HG02973 (cell line): ENCODE data around the gene GPR78.

ENCODE experiments used
- ATAC-seq: cut with Tn5 transposase; IDR thresholded peaks from one replicate; pipeline ENCODE4 v1.9.1; 2021; ENCODE audit warnings: moderate library complexity; ENCODE audit not compliant: unreplicated experiment

Gene GPR78

DNA sequence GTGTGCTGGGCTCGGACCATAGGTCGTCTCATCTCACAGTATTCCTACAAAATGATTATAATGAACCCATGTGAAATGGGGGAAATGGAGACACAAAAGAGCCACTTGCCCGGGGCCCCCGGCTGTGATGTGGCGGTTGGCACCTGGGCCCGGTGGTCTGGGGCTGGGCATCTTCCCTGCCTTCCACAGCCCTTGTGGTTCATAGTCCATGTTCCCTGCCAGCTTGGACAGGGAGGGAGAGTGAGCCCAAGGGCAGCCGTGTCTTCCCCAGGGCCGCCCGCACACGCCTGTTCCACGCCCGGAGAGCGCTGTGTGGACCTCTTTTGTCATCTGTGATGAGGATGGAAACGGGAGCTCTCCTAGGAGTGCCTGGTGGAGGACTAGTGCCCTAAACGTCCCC, 17.6 kb downstream of the GPR78 start:
- no peak for ATAC-seq

DNA sequence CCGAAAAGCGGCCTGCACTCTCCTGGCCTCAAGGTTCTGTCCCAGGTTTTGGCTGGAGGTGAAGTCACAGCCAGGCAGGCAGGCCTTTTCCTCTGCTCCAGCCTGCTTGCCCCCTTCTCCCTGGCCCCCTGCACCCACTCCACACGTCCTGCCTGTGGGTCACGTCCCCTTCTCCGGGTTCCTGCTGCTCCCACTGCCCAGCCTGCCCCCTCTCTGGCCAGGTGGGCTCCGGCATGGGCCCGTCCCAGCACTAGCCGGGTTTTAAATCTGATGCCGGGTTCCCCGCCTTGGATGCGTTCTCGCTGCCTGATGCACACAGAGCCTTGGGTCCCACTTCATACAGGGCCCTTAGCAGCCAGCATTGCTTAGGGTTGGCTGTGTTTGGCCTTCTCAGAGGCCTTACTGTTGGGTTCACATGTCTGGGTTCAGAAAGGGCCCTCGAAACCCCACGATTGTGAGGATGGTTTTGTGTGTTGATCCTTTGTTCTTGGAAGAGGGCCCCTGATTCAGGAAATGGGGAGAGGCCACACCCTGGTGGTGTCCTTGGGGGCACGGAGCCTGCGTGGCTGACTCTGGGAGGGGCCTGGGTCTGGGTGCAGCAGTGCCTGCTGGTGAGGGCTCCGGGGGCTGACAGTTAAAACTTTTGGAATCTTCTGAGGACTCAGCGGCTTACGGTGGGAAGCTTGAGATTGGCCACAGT, 18.3 kb downstream of the GPR78 start:
- no peak for ATAC-seq

DNA sequence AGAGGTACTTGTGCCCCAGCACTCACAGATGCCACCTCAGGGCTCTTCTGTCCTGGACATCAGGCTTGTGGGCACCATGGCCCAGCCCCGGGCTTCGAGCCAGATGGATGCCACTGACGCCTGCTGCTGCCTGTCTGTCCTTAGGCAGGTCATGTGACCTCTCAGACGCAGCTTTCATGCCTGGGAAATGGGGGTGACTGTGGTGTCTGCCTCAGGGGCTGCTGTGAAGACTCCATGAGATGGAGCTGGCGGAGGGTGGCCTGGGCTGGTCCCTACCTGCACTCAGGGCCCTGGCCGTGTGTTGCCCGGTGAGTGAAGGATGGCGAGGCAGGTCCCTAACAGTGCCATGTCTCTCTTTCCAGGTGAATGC, 18.9 kb downstream of the GPR78 start:
- no peak for ATAC-seq

DNA sequence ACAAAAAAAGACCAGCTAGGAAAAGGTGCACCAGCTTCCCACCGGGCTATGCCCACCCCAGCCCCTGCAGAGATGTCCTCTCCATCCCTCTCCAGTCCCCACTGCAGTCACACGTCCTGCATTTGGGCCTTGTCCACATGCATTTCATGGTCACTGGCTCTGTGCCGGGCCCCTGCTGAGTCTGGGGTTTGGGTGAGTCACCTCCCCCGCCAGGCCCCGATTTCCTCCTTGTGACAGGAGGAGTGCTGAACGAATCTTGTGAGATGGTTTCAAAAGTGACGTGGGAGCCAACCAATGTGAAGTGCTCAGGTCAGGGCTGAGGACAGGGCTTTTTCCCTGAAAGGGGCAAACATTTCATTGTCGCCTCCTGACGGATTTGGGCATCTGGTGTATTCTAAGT, 19.5 kb downstream of the GPR78 start:
- no peak for ATAC-seq

DNA sequence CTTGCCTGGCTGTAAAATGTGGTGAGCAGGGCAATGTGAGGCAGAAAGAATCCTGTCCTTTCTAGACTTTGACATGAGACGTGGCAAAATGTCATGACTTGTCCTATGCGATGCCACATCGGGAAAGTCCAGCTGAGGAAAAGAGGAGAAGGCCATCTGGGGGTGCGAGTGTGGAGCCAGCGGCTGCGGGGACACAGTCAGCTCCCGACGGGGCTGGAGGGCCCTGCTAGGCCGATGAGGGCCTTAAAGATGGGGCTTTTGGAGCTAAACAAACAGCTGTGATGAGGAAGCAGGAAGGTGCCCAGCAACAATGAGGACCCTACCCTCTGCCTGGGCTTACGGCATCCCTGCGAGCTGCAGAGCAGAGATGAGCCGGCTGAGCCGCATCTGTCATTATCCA, 20.1 kb downstream of the GPR78 start:
- no peak for ATAC-seq

DNA sequence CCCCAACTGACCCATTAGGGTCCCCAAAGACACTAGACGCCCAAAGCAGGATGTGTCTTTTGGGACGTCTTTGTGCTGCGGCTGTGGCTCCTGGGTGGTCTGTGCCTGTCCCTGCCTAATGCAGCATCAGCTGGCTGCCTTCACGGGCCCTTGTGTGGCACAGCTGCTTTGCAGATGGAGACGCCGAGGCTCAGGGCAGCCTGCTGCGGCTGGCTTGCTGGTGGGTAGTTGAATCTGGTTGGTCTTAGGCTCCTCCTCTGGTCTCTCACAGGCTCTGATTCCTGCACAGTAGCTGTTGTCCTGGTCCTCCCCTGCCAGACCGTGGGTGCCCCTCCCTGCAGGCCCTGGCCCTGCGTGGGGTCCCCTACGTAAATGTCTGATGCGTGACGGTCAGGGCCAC, 20.5 kb downstream of the GPR78 start:
- no peak for ATAC-seq

DNA sequence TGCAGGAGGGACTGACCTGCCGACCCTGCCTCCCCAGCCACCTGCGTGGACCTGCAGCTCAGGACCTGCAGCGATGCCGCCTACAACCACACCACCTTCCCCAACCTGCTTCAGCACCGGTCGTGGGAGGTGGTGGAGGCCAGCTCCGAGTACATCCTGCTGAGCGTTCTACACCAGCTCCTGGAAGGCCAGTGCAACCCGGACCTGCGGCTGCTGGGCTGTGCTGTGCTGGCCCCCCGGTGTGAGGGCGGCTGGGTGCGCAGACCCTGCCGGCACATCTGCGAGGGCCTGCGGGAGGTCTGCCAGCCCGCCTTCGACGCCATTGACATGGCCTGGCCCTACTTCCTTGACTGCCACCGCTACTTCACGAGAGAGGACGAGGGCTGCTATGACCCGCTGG, 20.9 kb downstream of the GPR78 start:
- no peak for ATAC-seq

DNA sequence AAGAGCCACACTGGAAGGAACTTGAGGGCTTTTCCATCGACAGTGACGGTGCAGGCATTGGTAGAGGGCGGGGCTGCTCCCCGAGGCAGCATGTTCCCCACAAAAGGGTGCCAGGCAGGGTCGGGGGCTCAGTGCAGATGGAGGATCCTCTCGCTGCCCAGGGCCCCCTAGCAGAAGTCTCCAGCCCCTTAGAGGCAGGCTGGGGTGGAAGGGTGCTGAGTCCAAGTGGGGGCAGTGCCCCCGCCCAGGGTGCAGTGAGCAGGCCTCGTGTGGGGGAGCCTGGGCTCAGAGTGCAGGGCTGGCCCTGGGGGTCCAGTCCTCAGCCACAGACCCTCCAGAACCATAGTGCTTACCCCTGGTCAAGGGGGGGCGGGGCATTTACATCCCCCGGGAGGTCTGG, 21.4 kb downstream of the GPR78 start:
- no peak for ATAC-seq

DNA sequence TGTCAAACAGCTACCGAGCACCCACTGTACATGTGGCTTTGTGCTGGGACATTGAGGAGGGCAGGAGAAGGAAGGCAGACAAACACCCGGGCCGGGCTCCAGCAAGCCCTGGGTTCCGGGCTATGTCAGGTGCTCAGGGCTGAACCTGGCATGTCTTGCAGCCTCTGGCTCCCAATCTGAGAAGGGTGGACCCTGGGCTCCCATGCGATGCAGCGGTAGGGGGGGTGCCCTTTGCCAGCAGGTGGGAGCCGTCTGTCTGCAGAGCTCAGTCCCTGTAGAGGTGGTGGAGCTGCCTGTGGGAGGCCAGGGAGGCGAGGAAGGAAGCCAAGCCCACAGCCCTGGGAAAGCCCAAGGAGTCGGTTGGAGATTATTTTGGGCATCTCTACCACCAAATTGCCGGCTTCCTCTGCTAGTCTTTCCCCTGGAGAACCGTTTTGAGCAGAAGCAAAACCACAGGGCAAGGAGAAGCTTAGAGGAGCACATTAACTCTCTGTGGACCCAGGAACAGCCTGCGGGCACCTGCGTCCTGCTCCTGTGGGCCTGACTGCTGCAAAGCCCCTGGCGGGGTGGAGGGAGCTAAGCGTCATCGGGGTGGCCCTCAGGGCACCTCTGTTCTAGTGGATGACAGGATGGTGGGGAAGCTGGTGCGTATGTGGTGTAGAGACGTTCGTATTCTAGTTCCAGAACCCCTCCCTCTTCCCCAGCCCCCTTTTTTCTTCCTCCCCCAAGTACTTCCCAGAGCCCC, 22.7 kb downstream of the GPR78 start:
- ATAC-seq = no peak

DNA sequence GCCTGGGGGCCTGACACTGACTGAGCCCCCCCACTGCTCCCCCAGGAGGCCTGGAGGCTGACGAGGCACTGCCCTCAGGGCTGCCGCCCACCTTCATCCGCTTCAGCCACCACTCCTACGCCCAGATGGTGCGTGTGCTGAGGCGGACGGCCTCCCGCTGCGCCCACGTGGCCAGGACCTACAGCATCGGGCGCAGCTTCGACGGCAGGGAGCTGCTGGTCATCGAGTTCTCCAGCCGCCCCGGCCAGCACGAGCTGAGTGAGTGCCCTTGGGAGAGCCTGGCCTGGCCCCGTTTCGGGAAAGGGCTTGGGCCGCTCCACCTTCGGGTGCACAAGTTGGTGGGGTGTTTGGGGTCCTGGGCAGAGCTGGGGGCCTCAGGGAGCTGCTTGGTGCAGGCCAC, 23.7 kb downstream of the GPR78 start:
- ATAC-seq = no peak

DNA sequence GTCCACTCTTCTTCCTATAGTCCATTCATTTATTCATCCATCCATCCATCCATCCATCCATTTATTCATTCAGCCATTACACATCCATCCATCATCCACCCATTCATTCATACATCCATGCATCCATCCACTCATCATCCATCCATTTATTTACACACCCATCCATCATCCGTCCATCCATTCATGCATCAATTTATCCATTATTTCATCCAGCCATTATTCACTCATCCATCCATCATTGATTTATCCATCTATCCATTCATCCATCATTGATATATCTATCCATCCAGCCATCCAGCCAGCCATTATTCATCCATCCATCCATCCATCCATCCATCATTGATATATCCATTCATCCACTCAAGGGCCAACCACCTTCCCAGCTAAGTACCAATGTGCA, 25.1 kb downstream of the GPR78 start:
- ATAC-seq = no peak

DNA sequence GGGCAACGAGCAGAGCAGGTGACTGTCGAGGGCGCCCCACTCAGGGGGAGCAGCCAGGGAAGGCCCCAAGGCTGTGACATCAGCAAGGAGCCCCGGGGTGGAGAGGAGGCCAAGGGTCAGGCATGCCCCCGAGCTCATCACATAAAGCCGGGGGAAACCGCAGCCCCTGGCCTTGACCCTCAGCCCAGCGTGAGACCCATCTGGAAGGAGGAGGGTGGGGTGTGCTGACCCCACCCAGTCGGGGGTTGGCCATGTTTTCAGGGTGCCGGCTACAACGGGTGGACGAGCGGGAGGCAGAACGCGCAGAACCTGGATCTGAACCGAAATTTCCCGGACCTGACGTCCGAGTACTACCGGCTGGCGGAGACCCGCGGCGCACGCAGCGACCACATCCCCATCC, 26.3 kb downstream of the GPR78 start:
- no peak for ATAC-seq

DNA sequence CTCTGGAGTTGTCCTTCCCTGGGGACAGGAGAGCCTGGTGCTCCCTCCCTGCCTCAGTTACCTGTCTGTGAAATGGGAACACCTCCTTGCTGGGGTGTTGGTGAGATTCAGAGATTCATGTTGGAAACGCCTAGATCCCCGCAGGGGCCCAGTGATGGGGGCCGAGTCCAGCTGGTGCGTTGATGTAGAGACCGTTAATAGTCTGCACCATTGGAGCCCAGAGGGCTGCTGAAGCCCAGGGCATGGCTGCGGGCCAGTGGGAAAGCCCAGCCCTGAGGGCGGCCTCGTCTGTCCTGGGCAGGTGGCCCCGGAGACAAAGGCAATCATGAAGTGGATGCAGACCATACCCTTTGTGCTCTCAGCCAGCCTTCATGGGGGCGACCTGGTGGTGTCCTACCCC, 26.8 kb downstream of the GPR78 start:
- no peak for ATAC-seq

DNA sequence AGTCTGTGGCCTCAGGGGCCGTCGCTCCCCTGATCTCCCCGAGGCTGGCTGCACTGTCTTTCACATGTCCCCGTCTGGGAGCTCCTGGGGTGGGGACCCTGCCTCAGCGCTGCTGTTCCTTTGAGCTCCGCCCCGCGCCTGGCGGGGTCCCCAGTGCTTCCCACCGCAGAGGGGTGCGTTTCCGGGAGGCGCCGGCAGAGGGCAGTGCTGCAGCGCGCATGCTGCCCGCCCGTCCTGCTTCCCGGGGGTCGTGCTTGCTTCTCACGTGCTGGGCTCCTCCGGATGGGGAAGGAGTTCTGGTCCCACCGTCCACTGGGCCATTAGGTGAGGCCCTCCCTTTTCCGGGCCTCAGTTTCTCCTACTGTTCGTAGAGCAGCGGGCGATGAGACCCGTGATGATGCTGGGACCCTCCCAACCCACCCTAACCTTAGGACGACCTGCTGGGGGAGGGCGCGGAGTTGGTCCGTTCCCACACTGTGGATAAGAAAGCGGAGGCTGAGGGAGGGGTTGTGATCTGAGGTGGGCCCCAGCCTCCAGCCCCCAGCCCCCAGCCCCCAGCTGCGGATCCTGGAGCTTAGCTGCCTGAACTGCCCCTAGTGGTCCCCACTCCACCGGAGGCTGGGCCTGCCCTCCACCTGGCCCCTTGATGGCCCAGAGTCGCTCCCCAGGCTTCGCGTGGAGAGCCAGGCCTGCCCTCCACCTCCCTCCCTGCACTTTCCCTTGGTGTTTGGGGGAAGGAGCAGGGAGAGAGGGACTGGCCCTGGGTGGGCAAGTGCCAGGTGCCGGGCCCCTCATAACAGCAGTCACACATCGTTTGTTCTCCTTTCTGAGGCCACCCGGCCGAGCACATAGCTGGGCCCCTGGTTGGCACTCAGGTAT, 27.6 kb downstream of the GPR78 start:
- ATAC-seq = no peak

DNA sequence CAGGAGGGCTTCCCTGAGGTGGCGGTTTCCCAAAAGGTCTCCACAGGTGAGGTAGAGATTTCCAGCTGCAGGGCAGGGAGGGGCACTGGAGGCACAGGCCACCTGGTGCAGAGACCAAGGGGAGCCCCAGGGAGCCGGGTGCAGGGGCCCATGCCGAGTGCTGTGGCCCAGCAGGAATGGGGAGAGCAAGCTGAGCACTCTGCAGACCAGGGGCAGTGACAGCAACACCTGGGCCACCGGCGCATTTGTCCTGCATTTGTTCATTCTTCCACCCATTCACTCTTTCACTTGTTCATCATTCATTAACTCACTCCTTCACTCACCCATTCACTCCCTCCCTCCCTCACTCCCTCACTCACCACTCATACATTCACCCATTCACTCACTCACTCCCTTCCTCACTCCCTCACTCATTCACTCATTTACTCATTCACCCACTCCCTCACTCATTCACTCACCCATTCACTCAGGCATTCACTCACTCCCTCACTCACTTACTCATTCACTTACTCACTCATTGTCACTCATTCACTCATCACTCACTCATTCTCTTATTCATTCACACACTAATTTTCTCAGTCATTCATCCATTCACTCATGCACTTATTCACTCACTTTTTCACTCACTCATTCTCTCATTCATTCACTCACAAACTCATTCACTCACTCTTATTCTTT, 28.7 kb downstream of the GPR78 start:
- ATAC-seq = no peak

DNA sequence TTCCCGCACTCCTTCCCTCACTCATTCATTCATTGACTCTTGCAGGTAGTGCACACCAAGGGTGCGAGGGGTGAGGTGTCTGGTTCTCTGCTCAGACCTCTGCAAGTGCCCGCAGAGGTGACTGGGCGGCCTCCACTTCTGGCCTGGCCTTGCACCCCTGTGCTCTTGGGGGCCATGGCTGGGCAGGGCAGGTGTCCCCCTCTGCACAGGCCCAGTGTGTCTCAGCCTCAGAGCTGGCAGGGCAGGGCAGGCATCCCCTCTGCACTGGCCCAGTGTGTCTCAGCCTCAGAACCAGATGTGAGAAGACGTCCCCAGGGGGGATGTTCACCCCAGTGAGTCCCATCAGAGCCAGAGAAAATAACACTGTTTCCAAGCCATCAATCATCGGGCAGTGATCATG, 29.2 kb downstream of the GPR78 start:
- ATAC-seq = no peak

DNA sequence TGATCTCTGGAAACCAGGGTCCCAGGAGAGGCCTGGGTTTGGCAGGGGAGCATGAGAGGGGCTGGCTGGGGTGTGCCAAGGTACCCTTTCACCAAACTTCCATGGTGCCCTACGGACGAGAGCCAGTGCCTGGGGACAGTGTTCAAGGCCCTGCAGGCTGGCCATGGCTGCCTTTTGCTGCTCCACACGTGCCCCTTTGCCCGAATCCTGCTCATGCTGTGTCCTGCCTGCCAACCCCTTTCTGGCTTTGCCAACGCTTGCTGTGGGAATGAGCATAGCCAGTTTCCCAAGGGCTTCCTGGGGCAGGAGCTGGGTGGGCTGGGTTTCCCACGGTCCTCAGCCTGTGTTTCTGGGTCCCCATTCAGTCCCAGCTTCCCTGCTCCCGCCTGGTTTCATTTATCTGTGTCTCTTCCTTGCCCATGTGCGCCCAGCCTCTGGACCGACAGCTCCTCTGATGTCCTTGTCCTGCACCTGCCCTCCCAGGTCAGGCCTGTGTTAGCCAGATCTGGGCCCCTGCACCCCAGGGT, 29.7 kb downstream of the GPR78 start:
- no peak for ATAC-seq

DNA sequence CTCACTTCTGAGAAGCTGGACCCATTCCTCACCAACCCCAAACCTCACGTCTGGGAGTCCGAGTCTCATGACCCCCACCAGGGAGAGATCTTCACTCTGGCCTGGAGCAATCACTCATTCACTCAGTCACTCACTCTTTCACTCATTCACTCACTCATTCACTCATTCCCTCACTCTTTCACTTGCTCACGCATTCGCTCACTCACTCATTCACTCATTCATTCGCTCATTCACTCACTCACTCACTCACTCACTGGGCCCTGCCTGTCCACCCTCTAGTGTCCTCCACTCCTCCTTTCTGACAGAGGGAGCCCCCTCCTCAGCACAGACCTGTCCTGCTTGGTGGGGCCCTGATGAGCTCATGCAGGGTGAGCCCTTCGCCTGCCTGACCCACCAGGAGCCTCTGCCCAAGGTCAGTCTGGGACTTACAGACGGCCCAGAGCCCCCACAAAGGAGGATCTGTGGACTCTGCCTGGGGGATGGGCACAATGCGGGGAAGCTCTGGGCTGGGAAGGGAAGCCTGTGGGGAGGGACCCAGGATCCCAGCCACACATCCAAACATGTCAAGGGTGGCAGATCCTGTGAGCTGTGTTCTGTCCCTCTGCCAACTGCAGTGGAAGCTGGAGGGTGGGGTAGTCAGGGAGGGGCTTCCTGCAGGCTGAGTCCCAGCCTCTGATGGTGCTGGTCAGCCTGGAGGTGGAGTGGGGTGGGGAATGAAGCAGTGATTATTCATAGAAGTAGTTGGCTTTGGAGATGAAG, 30.8 kb downstream of the GPR78 start:
- no peak for ATAC-seq

DNA sequence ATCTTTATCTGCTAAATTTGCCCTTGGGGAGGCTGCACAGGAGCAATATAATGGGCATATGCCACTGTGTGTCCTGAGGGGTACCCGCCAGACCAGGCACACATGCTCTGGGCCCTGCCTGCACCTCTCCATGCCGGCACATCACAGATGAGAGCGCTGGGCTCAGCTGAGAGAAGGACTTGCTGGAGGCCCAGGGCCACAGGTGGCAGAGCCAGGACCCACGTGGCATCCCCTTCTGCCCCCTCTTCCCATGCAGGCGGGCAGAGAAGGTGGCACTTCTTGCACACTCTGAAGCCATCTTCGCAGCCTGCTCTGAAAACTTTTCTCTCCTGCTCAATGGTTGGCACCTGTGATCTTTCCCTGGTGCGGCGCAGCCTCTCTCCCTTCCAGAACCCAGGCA, 32.5 kb downstream of the GPR78 start:
- no peak for ATAC-seq
